Esophagus squamous epithelium (tissue), 5 donors: Measurements from ENCODE around the gene C11orf98. TPM values are rescaled to one million over a fixed set of nuclear protein-coding genes. Genes with fewer than 3 reads are reported as not detected.

Source experiments
- DNase-seq: peaks from one replicate; lab custom pipeline; 2025; lab: John Stamatoyannopoulos, UW
- H3K27ac ChIP-seq, 4 donors: fragments of 200-600 bp; sonication (generic); one replicate each; pipeline ENCODE4 v1.5.1; 2016 to 2019; ENCODE audit warnings: mild to moderate bottlenecking in 1 of 4
- H3K27me3 ChIP-seq, 4 donors: fragments of 200-600 bp; sonication (generic); 1 replicate in 3 of 4; 2 replicates in 1 of 4; pipeline versions ENCODE4 v1.5.1 to v1.6.0; 2017 to 2021; ENCODE audit warnings: antibody characterized with exemption in 1 of 4
- H3K36me3 ChIP-seq, 3 donors: fragments of 200-600 bp; sonication (generic); one replicate each; pipeline ENCODE4 v1.5.1; 2016 to 2019
- H3K4me1 ChIP-seq, 3 donors: fragments of 200-600 bp; sonication (generic); one replicate each; pipeline ENCODE4 v1.5.1; 2017 to 2019
- H3K4me3 ChIP-seq, 4 donors: fragments of 200-600 bp; sonication (generic); 1 replicate in 3 of 4; 2 replicates in 1 of 4; pipeline ENCODE4 v1.5.1; 2016 to 2019; ENCODE audit warnings: mild to moderate bottlenecking in 2 of 4, moderate library complexity in 1 of 4
- H3K9me3 ChIP-seq, 3 donors: fragments of 200-600 bp; sonication (generic); one replicate each; pipeline ENCODE4 v1.5.1; 2016 to 2019
- CTCF ChIP-seq, 6 experiments: fragments of 450-650 bp in 4 of 6; fragments of 200-600 bp in 2 of 6; sonication (generic) in 2 of 6; IDR thresholded peaks; one replicate each; pipeline ENCODE4 v1.5.1; 2016 to 2019; ENCODE audit warnings: antibody characterized with exemption in 6 of 6, mild to moderate bottlenecking in 4 of 6, moderate library complexity in 4 of 6
- POLR2A ChIP-seq, 4 donors: fragments of 450-650 bp; IDR thresholded peaks; one replicate each; pipeline ENCODE4 v1.6.1; 2017; ENCODE audit warnings: antibody characterized with exemption in 4 of 4, mild to moderate bottlenecking in 4 of 4, moderate library complexity in 3 of 4
- WGBS, 2 donors: methylation state at CpG; one replicate each; pipeline ENCODE4 v1.1.5; 2018; 5-methylcytosine and 5-hydroxymethylcytosine counted together
- intact Hi-C: fragments of 100-400 bp; cut with DNase I; formaldehyde crosslinking; loops from one replicate; pipeline ENCODE4 v1.15.0; 2022
- total RNA-seq, 4 donors: library from RNA; depleted of rRNA; stranded (reverse); fragments of >200 nt; gene quantifications; one replicate each; pipeline ENCODE4 v1.1.0, GENCODE V29; 2016
- donor health status: DM: yes; HTN: yes; CAD: no.

Gene C11orf98
- total RNA-seq, 4 donors from 2014 or later = 36.0 to 53.4 (median 43.6) TPM

GRCh38 chr11:62682518-62682917, 17.5 kb upstream of the C11orf98 start:
- Histone ChIP-seq H3K9me3 (no peaks in the 10 kb centered on the region), H3K36me3 (peaks cover 0 to 5% (median 4%) of the 10 kb centered on the region in 3 donors), H3K27me3 (peaks cover 0 to 1% (median 0%) of the 10 kb centered on the region in 4 donors), H3K27ac (no peak overlapping the region), H3K4me3 (no peak overlapping the region), H3K4me1 (peaks cover 12 to 37% (median 17%) of the 10 kb centered on the region in 3 donors)
- no peak for DNase-seq
- no peak for TF ChIP-seq POLR2A (IDR thresholded peaks at IDR 0.05)
- WGBS, 2 donors = 64 to 91% methylated on average over 5 to 7 of the region's 7 CpGs
- intact Hi-C loops = no loop called here

- Histone ChIP-seq H3K27ac (peak overlapping the region; percentile 14 to 95 (median 68)), H3K27me3 (no peaks in the 10 kb centered on the region)
- no peak for DNase-seq
These were observed 15.8 kb upstream of the C11orf98 start for GRCh38 chr11:62680825-62681240.

GRCh38 chr11:62678770-62679696, 14.0 kb upstream of the C11orf98 start, which contains the start of gene UBXN1:
UBXN1 (minus strand) TSS chr11:62679073; CDS start chr11:62678923, 150 bp downstream.
- H3K36me3 ChIP-seq = peaks cover 0 to 40% (median 9%) of the 10 kb centered on the region in 3 donors
- 8 to 21% methylated on average over 13 to 42 of the region's 55 CpGs for WGBS, 2 donors
- H3K27ac ChIP-seq = peak within 1 kb of the TSS; percentile 91 to 96 (median 94)
- peak; percentile 36 for DNase-seq
- H3K9me3 ChIP-seq = no peaks in the 10 kb centered on the region
- H3K4me3 ChIP-seq = peak within 1 kb of the TSS; percentile 78 to 100 (median 86)
- peaks cover 12 to 63% (median 24%) of the 10 kb centered on the region in 3 donors for H3K4me1 ChIP-seq
- TF ChIP-seq POLR2A (IDR thresholded peaks at IDR 0.05) = peak in 2 of 4 donors; percentile 65 to 71
- TF ChIP-seq CTCF (IDR thresholded peaks at IDR 0.05) = peak in 1 of 6 experiments; percentile 21
- intact Hi-C loops = no loop called here
- no peaks in the 10 kb centered on the region for H3K27me3 ChIP-seq

More at GRCh38 chr11:62680825-62681240, 15.8 kb upstream of the C11orf98 start:
- WGBS, 2 donors = 30 to 31% methylated on average over 4 of the region's 4 CpGs
- Histone ChIP-seq H3K36me3 (peaks cover 0 to 22% (median 9%) of the 10 kb centered on the region in 3 donors), H3K4me3 (no peak overlapping the region), H3K4me1 (peaks cover 12 to 50% (median 24%) of the 10 kb centered on the region in 3 donors), H3K9me3 (no peaks in the 10 kb centered on the region)
- TF ChIP-seq POLR2A (IDR thresholded peaks at IDR 0.05) = no peak
- peak; percentile 31 to 75 (median 60) for TF ChIP-seq CTCF (IDR thresholded peaks at IDR 0.05)
- intact Hi-C loops = no loop called here

- TF ChIP-seq CTCF (IDR thresholded peaks at IDR 0.05) (no peak), POLR2A (IDR thresholded peaks at IDR 0.05) (no peak)
- Histone ChIP-seq H3K4me3 (peak overlapping the region; percentile 78 to 100 (median 86)), H3K27me3 (no peaks in the 10 kb centered on the region), H3K9me3 (no peaks in the 10 kb centered on the region), H3K27ac (peak overlapping the region; percentile 91 to 96 (median 94)), H3K36me3 (peaks cover 0 to 46% (median 9%) of the 10 kb centered on the region in 3 donors), H3K4me1 (peaks cover 13 to 69% (median 24%) of the 10 kb centered on the region in 3 donors)
- intact Hi-C loops = no loop called here
- DNase-seq = no peak
- WGBS, 2 donors = 0 to 5% methylated on average over 1 to 2 of the region's 16 CpGs
These were observed 13.4 kb upstream of the C11orf98 start for GRCh38 chr11:62678433-62678769.

GRCh38 chr11:62677714-62678113, 12.7 kb upstream of the C11orf98 start:
- 72 to 75% methylated on average over 12 to 15 of the region's 15 CpGs for WGBS, 2 donors
- Histone ChIP-seq H3K27me3 (no peaks in the 10 kb centered on the region), H3K4me3 (peak overlapping the region in 3 of 4 donors; percentile 78 to 100 (median 89)), H3K36me3 (peaks cover 0 to 53% (median 9%) of the 10 kb centered on the region in 3 donors), H3K27ac (peak overlapping the region in 3 of 4 donors; percentile 91 to 96 (median 95)), H3K4me1 (peaks cover 20 to 76% (median 30%) of the 10 kb centered on the region in 3 donors), H3K9me3 (no peaks in the 10 kb centered on the region)
- intact Hi-C loops = no loop called here
- no peak for DNase-seq
- no peak for TF ChIP-seq CTCF (IDR thresholded peaks at IDR 0.05)
- TF ChIP-seq POLR2A (IDR thresholded peaks at IDR 0.05) = no peak
